HG02870 (cell line): ENCODE data around the gene TTLL13.

ENCODE experiments used
- ATAC-seq: cut with Tn5 transposase; IDR thresholded peaks from one replicate; pipeline ENCODE4 v1.9.1; 2021; ENCODE audit warnings: mild to moderate bottlenecking, moderate library complexity; ENCODE audit not compliant: unreplicated experiment

The TTLL13 gene

GRCh38 chr15:90249203-90249863 is at the start of gene TTLL13:
Gene TTLL13 (plus strand): TSS chr15:90249556. CDS start chr15:90250631, 1,075 bp downstream.
- peak; percentile 77 for ATAC-seq

- peak; percentile 25 for ATAC-seq
These were observed 48.7 kb upstream of the TTLL13 start for GRCh38 chr15:90200534-90201129.

- ATAC-seq: peak; percentile 71
These were observed 48.0 kb upstream of the TTLL13 start, which contains the start of gene SEMA4B for GRCh38 chr15:90201130-90201943. Gene SEMA4B (plus strand): TSS chr15:90201330. CDS start chr15:90201579, 249 bp downstream.

- ATAC-seq: no peak
These were observed 47.4 kb upstream of the TTLL13 start for GRCh38 chr15:90201944-90202375.

GRCh38 chr15:90202929-90203328 is 46.4 kb upstream of the TTLL13 start:
- ATAC-seq: no peak

GRCh38 chr15:90203473-90203872 is 45.9 kb upstream of the TTLL13 start:
- ATAC-seq: no peak

- no peak for ATAC-seq
These were observed 45.4 kb upstream of the TTLL13 start for GRCh38 chr15:90203922-90204321.

GRCh38 chr15:90205050-90205848 is 44.1 kb upstream of the TTLL13 start:
- no peak for ATAC-seq

GRCh38 chr15:90205886-90206285 is 43.5 kb upstream of the TTLL13 start:
- no peak for ATAC-seq

- ATAC-seq: no peak
These were observed 42.1 kb upstream of the TTLL13 start for GRCh38 chr15:90207252-90207651.

GRCh38 chr15:90208356-90208755 is 41.0 kb upstream of the TTLL13 start:
- no peak for ATAC-seq

GRCh38 chr15:90209591-90209990 is 39.8 kb upstream of the TTLL13 start:
- peak; percentile 65 for ATAC-seq

- no peak for ATAC-seq
These were observed 38.8 kb upstream of the TTLL13 start for GRCh38 chr15:90210593-90210992.

- ATAC-seq: no peak
These were observed 38.3 kb upstream of the TTLL13 start for GRCh38 chr15:90211009-90211408.

GRCh38 chr15:90211440-90212143 is 37.8 kb upstream of the TTLL13 start:
- ATAC-seq: no peak

- ATAC-seq: no peak
These were observed 36.9 kb upstream of the TTLL13 start for GRCh38 chr15:90212221-90213098.

GRCh38 chr15:90213122-90213817 is 36.1 kb upstream of the TTLL13 start:
- ATAC-seq: no peak

- ATAC-seq: no peak
These were observed 35.5 kb upstream of the TTLL13 start for GRCh38 chr15:90213818-90214204.
